MM.1S (cell line): ENCODE measurements around the gene KIDINS220.

ENCODE experiments used
- EZH2 ChIP-seq: fragments of 300-600 bp; sonication (generic); optimal IDR thresholded peaks from 2 replicates; pipeline ENCODE3; 2017; ENCODE audit warnings: low read depth, mild to moderate bottlenecking, antibody characterized with exemption, low read length, mixed read lengths
- TF ChIP-seq, protein P1 (sequence below): fragments of 300-600 bp; sonication (generic); IDR thresholded peaks from 2 replicates; pipeline ENCODE4 v1.5.1; 2016; ENCODE audit warnings: antibody characterized with exemption, low read length, mixed read lengths

DNA sequence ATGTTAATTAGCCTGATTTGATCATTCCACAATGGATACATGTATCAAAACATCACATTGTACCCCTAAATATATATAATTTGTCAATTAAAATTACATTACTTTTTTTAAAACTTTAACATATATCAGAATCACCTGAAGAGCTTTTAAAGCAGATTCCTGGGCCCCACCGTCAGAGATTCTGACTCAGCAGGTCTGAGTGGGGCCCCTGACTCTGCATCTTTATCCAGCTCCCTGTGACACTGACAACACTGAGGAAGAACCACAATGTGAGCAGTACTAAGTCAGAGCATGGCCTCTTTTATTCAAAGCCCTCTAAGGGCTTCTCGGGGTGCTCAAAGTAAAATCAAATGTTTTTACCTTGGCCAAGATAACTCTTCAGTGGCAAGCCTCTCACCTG lies 9.7 kb downstream of the KIDINS220 start:
- no peak for TF ChIP-seq EZH2
- TF ChIP-seq, protein P1, sequence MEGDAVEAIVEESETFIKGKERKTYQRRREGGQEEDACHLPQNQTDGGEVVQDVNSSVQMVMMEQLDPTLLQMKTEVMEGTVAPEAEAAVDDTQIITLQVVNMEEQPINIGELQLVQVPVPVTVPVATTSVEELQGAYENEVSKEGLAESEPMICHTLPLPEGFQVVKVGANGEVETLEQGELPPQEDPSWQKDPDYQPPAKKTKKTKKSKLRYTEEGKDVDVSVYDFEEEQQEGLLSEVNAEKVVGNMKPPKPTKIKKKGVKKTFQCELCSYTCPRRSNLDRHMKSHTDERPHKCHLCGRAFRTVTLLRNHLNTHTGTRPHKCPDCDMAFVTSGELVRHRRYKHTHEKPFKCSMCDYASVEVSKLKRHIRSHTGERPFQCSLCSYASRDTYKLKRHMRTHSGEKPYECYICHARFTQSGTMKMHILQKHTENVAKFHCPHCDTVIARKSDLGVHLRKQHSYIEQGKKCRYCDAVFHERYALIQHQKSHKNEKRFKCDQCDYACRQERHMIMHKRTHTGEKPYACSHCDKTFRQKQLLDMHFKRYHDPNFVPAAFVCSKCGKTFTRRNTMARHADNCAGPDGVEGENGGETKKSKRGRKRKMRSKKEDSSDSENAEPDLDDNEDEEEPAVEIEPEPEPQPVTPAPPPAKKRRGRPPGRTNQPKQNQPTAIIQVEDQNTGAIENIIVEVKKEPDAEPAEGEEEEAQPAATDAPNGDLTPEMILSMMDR, result no peak
